Astrocyte (in vitro differentiated cells and primary cell): Measurements from ENCODE around the gene SV2C. TPM values are rescaled to one million over a fixed set of nuclear protein-coding genes. Genes with fewer than 3 reads are reported as not detected.

Experiments
- DNase-seq: peaks from one replicate; pipeline ENCODE4 v3.0.0-alpha.2; 2010; ENCODE audit warnings: low read depth
- FAIRE-seq: peaks from 2 replicates; lab custom pipeline; 2011; peaks lifted over from hg19 to GRCh38; lab: Jason Lieb, UNC
- H2AFZ ChIP-seq: 2 replicates; pipeline ENCODE4 v1.6.0; 2012; ENCODE audit warnings: low read depth, low read length, inconsistent platforms
- H3K27ac ChIP-seq: 2 replicates; pipeline ENCODE4 v1.5.1; 2011; ENCODE audit warnings: low read depth, low read length, inconsistent platforms
- H3K27me3 ChIP-seq: 2 replicates; pipeline ENCODE4 v1.6.0; 2011; ENCODE audit warnings: low read length, inconsistent platforms; ENCODE audit not compliant: insufficient read depth
- H3K36me3 ChIP-seq: 2 replicates; pipeline ENCODE4 v1.5.1; 2011; ENCODE audit warnings: low read length, inconsistent platforms; ENCODE audit not compliant: insufficient read depth
- H3K4me1 ChIP-seq: 2 replicates; pipeline ENCODE4 v1.5.1; 2011; ENCODE audit warnings: low read length, inconsistent platforms; ENCODE audit not compliant: insufficient read depth
- H3K4me2 ChIP-seq: 2 replicates; pipeline ENCODE4 v1.6.0; 2012; ENCODE audit warnings: low read length, inconsistent platforms
- H3K4me3 ChIP-seq: 2 replicates; pipeline ENCODE4 v1.5.1; 2011; ENCODE audit warnings: low read depth, mild to moderate bottlenecking, low read length, inconsistent platforms; ENCODE audit not compliant: insufficient read depth
- H3K79me2 ChIP-seq: 2 replicates; pipeline ENCODE4 v1.6.0; 2012; ENCODE audit warnings: mild to moderate bottlenecking, low read length, inconsistent platforms; ENCODE audit not compliant: insufficient read depth
- H3K9ac ChIP-seq: 2 replicates; pipeline ENCODE4 v1.6.0; 2012; ENCODE audit warnings: mild to moderate bottlenecking, low read length, inconsistent platforms
- H3K9me3 ChIP-seq: 2 replicates; pipeline ENCODE4 v1.5.1; 2012; ENCODE audit warnings: low read depth, mild to moderate bottlenecking, low read length, inconsistent platforms; ENCODE audit not compliant: insufficient read depth
- H4K20me1 ChIP-seq: 2 replicates; pipeline ENCODE4 v1.6.0; 2012; ENCODE audit warnings: low read length, inconsistent platforms; ENCODE audit not compliant: insufficient read depth
- H3K27ac Mint-ChIP-seq: one replicate; pipeline ENCODE4 v1.8.0; 2021; ENCODE audit warnings: mild to moderate bottlenecking, mixed read lengths; ENCODE audit not compliant: unreplicated experiment
- H3K27me3 Mint-ChIP-seq: one replicate; pipeline ENCODE4 v1.8.0; 2021; ENCODE audit warnings: low read depth, mixed read lengths; ENCODE audit not compliant: unreplicated experiment
- H3K36me3 Mint-ChIP-seq: one replicate; pipeline ENCODE4 v1.8.0; 2021; ENCODE audit warnings: low read depth, mixed read lengths; ENCODE audit not compliant: unreplicated experiment
- H3K4me1 Mint-ChIP-seq: one replicate; pipeline ENCODE4 v1.8.0; 2021; ENCODE audit warnings: low read depth, mixed read lengths; ENCODE audit not compliant: unreplicated experiment
- H3K4me3 Mint-ChIP-seq: one replicate; pipeline ENCODE4 v1.8.0; 2021; ENCODE audit warnings: mild to moderate bottlenecking, moderate library complexity, mixed read lengths; ENCODE audit not compliant: unreplicated experiment
- H3K9me3 Mint-ChIP-seq: one replicate; pipeline ENCODE4 v1.8.0; 2021; ENCODE audit warnings: mild to moderate bottlenecking, mixed read lengths; ENCODE audit not compliant: unreplicated experiment
- EZH2 ChIP-seq: IDR thresholded peaks from 2 replicates; pipeline ENCODE4 v1.6.1; 2012; ENCODE audit warnings: mild to moderate bottlenecking, low read length, inconsistent platforms; ENCODE audit not compliant: insufficient read depth
- total RNA-seq: library from RNA; stranded (reverse); gene quantifications from 2 replicates; pipeline ENCODE4 v1.2.1, GENCODE V29; 2021
- TF ChIP-seq, protein P1 (sequence below): IDR thresholded peaks from 2 replicates; pipeline ENCODE4 v1.5.1; 2011; ENCODE audit warnings: low read depth, mild to moderate bottlenecking, inconsistent platforms, low read length, moderate library complexity; ENCODE audit not compliant: insufficient read depth

The SV2C gene
- total RNA-seq, 1 donor from 2014 or later, result 0.05 TPM

DNA sequence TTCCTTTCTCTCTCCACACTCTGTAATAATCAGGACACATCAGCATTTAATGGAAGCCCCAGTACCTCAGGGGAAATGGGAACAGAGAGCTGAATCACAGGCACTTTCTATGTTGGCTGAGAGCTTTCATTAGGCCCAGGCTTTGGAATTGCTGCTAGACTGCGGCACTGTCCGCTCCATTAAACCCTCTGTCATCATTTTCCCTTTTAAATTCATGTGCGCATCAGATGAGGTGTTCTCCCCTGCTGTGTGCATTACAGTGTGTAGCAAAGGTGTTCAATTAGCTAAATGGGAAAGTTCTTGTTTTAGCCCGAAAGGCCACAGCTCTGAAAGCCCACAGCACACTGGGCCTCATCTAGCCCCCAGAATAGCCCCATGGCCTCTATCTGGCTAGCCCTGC is 133.6 kb downstream of the SV2C start:
- H3K4me1 ChIP-seq, result no peaks in the 10 kb centered on the region
- FAIRE-seq (no peak), DNase-seq (no peak)
- no peak overlapping the region for H3K27ac ChIP-seq
- H2AFZ ChIP-seq, result no peak overlapping the region
- H3K9ac ChIP-seq, result no peak overlapping the region
- H3K4me3 ChIP-seq, result no peak overlapping the region
- H3K36me3 ChIP-seq, result no peaks in the 10 kb centered on the region
- no peaks in the 10 kb centered on the region for H3K27me3 ChIP-seq
- Mint-ChIP-seq H3K9me3 (no peaks in the 10 kb centered on the region), H3K27me3 (no peaks in the 10 kb centered on the region), H3K36me3 (no peaks in the 10 kb centered on the region), H3K27ac (no peak overlapping the region), H3K4me1 (no peaks in the 10 kb centered on the region), H3K4me3 (no peak overlapping the region)
- no peaks in the 10 kb centered on the region for H3K9me3 ChIP-seq
- TF ChIP-seq EZH2, result no peak
- TF ChIP-seq, protein P1, sequence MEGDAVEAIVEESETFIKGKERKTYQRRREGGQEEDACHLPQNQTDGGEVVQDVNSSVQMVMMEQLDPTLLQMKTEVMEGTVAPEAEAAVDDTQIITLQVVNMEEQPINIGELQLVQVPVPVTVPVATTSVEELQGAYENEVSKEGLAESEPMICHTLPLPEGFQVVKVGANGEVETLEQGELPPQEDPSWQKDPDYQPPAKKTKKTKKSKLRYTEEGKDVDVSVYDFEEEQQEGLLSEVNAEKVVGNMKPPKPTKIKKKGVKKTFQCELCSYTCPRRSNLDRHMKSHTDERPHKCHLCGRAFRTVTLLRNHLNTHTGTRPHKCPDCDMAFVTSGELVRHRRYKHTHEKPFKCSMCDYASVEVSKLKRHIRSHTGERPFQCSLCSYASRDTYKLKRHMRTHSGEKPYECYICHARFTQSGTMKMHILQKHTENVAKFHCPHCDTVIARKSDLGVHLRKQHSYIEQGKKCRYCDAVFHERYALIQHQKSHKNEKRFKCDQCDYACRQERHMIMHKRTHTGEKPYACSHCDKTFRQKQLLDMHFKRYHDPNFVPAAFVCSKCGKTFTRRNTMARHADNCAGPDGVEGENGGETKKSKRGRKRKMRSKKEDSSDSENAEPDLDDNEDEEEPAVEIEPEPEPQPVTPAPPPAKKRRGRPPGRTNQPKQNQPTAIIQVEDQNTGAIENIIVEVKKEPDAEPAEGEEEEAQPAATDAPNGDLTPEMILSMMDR, result no peak
- no peaks in the 10 kb centered on the region for H4K20me1 ChIP-seq
- no peaks in the 10 kb centered on the region for H3K79me2 ChIP-seq
- no peak overlapping the region for H3K4me2 ChIP-seq

DNA sequence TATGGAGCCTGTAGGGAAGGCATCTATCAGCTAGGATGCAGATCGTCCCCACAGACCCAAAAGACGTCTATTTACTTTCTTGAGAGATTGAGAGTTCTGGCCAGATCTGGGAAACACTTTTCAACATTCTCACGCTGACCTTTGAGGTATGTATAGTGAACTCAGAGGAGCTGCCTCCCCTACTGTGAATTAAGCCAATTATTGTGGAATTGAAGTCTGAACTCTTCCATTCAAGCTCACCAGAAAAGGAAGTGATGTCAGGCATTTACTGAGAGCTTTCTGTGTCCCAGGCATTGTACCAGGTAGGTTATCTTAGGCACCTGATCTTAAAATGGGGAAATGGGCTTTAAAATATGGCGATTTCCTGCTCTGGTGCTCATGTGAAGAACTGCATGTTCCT is 136.5 kb downstream of the SV2C start:
- Histone ChIP-seq H4K20me1 (no peaks in the 10 kb centered on the region), H3K4me2 (no peak overlapping the region), H3K4me1 (no peaks in the 10 kb centered on the region), H3K9me3 (no peaks in the 10 kb centered on the region), H3K9ac (no peak overlapping the region), H3K27ac (no peak overlapping the region), H2AFZ (no peak overlapping the region), H3K27me3 (no peaks in the 10 kb centered on the region), H3K4me3 (no peak overlapping the region), H3K36me3 (no peaks in the 10 kb centered on the region), H3K79me2 (no peaks in the 10 kb centered on the region)
- Mint-ChIP-seq H3K9me3 (no peaks in the 10 kb centered on the region), H3K27me3 (no peaks in the 10 kb centered on the region), H3K4me3 (no peak overlapping the region), H3K27ac (no peak overlapping the region), H3K36me3 (no peaks in the 10 kb centered on the region), H3K4me1 (no peaks in the 10 kb centered on the region)
- FAIRE-seq (no peak), DNase-seq (no peak)
- TF ChIP-seq, protein P1, result no peak
- TF ChIP-seq EZH2, result no peak

DNA sequence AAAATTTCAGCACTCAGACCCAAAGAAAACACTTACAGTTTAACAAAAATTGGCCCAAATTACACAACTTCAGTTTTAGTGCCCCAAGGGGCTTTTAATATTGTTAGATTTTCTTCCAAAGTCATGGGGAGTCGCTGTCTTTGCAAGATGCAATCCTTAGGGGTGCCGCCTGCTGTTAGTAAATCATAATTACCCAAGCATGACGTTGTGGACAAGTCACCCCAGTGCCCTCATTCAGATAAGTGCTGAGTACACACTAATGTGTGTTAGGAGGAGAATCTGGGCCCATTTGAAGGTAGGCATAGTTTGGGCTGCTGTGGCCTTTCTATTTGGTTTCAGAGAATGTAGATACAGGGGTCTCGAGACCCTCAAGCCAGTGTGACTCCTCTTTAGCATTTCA is 138.1 kb downstream of the SV2C start:
- H3K27me3 ChIP-seq, result no peaks in the 10 kb centered on the region
- no peak overlapping the region for H3K4me3 ChIP-seq
- no peak overlapping the region for H2AFZ ChIP-seq
- H3K79me2 ChIP-seq, result no peaks in the 10 kb centered on the region
- H3K36me3 ChIP-seq, result no peaks in the 10 kb centered on the region
- H3K9ac ChIP-seq, result no peak overlapping the region
- no peaks in the 10 kb centered on the region for H3K4me1 ChIP-seq
- H4K20me1 ChIP-seq, result no peaks in the 10 kb centered on the region
- no peaks in the 10 kb centered on the region for H3K9me3 ChIP-seq
- Mint-ChIP-seq H3K4me3 (no peak overlapping the region), H3K27ac (no peak overlapping the region), H3K4me1 (no peaks in the 10 kb centered on the region), H3K9me3 (no peaks in the 10 kb centered on the region), H3K27me3 (no peaks in the 10 kb centered on the region), H3K36me3 (no peaks in the 10 kb centered on the region)
- FAIRE-seq, result no peak
- no peak for TF ChIP-seq EZH2
- TF ChIP-seq, protein P1, result no peak
- DNase-seq, result no peak
- H3K4me2 ChIP-seq, result no peak overlapping the region
- no peak overlapping the region for H3K27ac ChIP-seq
